Measurements from ENCODE around the gene OSGIN1.
A peak's percentile ranks its signal among the peaks of the same experiment; 100 is the strongest.

The OSGIN1 gene

GRCh38 chr16:83954577-83955016, 1.6 kb downstream of the OSGIN1 start:
- FAIRE-seq: no peak
- DNase-seq (ENCODE audit: insufficient read length, low spot score): peak; percentile 63
- TF ChIP-seq POLR2A (IDR thresholded peaks at IDR 0.05; ENCODE audit: low read depth, low read length): 0 out of 2 replicates have a peak, but pooled peaks have one; percentile 25

- no peak for DNase-seq (ENCODE audit: insufficient read length, low spot score)
- FAIRE-seq: no peak
- no peak for TF ChIP-seq POLR2A (IDR thresholded peaks at IDR 0.05; ENCODE audit: low read depth, low read length)
Observed at GRCh38 chr16:83955218-83956130, 2.4 kb downstream of the OSGIN1 start.

- DNase-seq (ENCODE audit: insufficient read length, low spot score) (peak; percentile 61), FAIRE-seq (no peak)
- TF ChIP-seq POLR2A (IDR thresholded peaks at IDR 0.05; ENCODE audit: low read depth, low read length): no peak
Observed at GRCh38 chr16:83956336-83957289, 3.6 kb downstream of the OSGIN1 start.

GRCh38 chr16:83957296-83957855, 4.3 kb downstream of the OSGIN1 start:
- DNase-seq (ENCODE audit: insufficient read length, low spot score): no peak
- TF ChIP-seq POLR2A (IDR thresholded peaks at IDR 0.05; ENCODE audit: low read depth, low read length): no peak
- FAIRE-seq: no peak

- FAIRE-seq (no peak), DNase-seq (ENCODE audit: insufficient read length, low spot score) (no peak)
Observed at GRCh38 chr16:83958137-83958845, 5.3 kb downstream of the OSGIN1 start.

GRCh38 chr16:83958846-83959565, 6.0 kb downstream of the OSGIN1 start:
- no peak for TF ChIP-seq POLR2A (IDR thresholded peaks at IDR 0.05; ENCODE audit: low read depth, low read length)
- no peak for FAIRE-seq
- DNase-seq (ENCODE audit: insufficient read length, low spot score): no peak

More at GRCh38 chr16:83958137-83958845, 5.3 kb downstream of the OSGIN1 start:
- no peak for TF ChIP-seq POLR2A (IDR thresholded peaks at IDR 0.05; ENCODE audit: low read depth, low read length)

GRCh38 chr16:83959656-83960434, 6.8 kb downstream of the OSGIN1 start:
- no peak for TF ChIP-seq POLR2A (IDR thresholded peaks at IDR 0.05; ENCODE audit: low read depth, low read length)
- DNase-seq (ENCODE audit: insufficient read length, low spot score) (no peak), FAIRE-seq (no peak)

- TF ChIP-seq POLR2A (IDR thresholded peaks at IDR 0.05; ENCODE audit: low read depth, low read length): no peak
- FAIRE-seq: no peak
Observed at GRCh38 chr16:83960521-83961249, 7.6 kb downstream of the OSGIN1 start.

GRCh38 chr16:83961591-83961990, 8.6 kb downstream of the OSGIN1 start:
- no peak for TF ChIP-seq POLR2A (IDR thresholded peaks at IDR 0.05; ENCODE audit: low read depth, low read length)
- DNase-seq (ENCODE audit: insufficient read length, low spot score): no peak
- no peak for FAIRE-seq

More at GRCh38 chr16:83960521-83961249, 7.6 kb downstream of the OSGIN1 start:
- no peak for DNase-seq (ENCODE audit: insufficient read length, low spot score)

- FAIRE-seq (no peak), DNase-seq (ENCODE audit: insufficient read length, low spot score) (no peak)
- TF ChIP-seq POLR2A (IDR thresholded peaks at IDR 0.05; ENCODE audit: low read depth, low read length): no peak
Observed at GRCh38 chr16:83963277-83964119, 10.5 kb downstream of the OSGIN1 start.

Data from H54 (cell line).